DND-41 (cell line): ENCODE results near the gene BCS1L.
A peak's percentile ranks its signal among the peaks of the same experiment; 100 is the strongest.

ENCODE experiments used
- ATAC-seq: fragments of 200-7000 bp; cut with Tn5 transposase; 3 replicates; pipeline ENCODE4 v1.9.1; 2021; ENCODE audit warnings: low read depth; ENCODE audit not compliant: insufficient read depth
- DNase-seq: peaks from one replicate; pipeline ENCODE4 v3.0.0-alpha.2; 2020
- H2AFZ ChIP-seq: 2 replicates; pipeline ENCODE4 v1.6.0; 2012; ENCODE audit warnings: low read depth, low read length
- H3K27ac ChIP-seq: 2 replicates; pipeline ENCODE4 v1.5.1; 2012; ENCODE audit warnings: low read length, inconsistent platforms
- H3K27me3 ChIP-seq: fragments of 200-600 bp; sonication (generic); 2 replicates; pipeline ENCODE4 v1.6.0; 2012; ENCODE audit warnings: low read length, mild to moderate bottlenecking, inconsistent platforms; ENCODE audit not compliant: insufficient read depth, poor library complexity
- H3K36me3 ChIP-seq: 2 replicates; pipeline ENCODE4 v1.5.1; 2012; ENCODE audit warnings: low read length, inconsistent platforms; ENCODE audit not compliant: insufficient read depth
- H3K4me1 ChIP-seq: 2 replicates; pipeline ENCODE4 v1.5.1; 2012; ENCODE audit warnings: mild to moderate bottlenecking, low read length; ENCODE audit not compliant: insufficient read depth
- H3K4me2 ChIP-seq: 2 replicates; pipeline ENCODE4 v1.6.0; 2012; ENCODE audit warnings: mild to moderate bottlenecking, moderate library complexity, low read length, inconsistent platforms; ENCODE audit not compliant: insufficient read depth
- H3K4me3 ChIP-seq, 2 experiments: fragments of 200-600 bp in 1 of 2; shearing (Covaris generic) in 1 of 2; 2 replicates each; pipeline ENCODE4 v1.5.1; 2012 to 2016; ENCODE audit warnings: inconsistent platforms in 2 of 2, low read length in 2 of 2, mild to moderate bottlenecking in 2 of 2, low read depth in 1 of 2, moderate library complexity in 1 of 2
- H3K79me2 ChIP-seq: 2 replicates; pipeline ENCODE4 v1.6.0; 2012; ENCODE audit warnings: low read length, inconsistent platforms; ENCODE audit not compliant: insufficient read depth
- H3K9ac ChIP-seq: 2 replicates; pipeline ENCODE4 v1.6.0; 2012; ENCODE audit warnings: low read depth, mild to moderate bottlenecking, inconsistent platforms, low read length, moderate library complexity
- H3K9me3 ChIP-seq: 2 replicates; pipeline ENCODE4 v1.5.1; 2012; ENCODE audit warnings: low read length, moderate library complexity, mild to moderate bottlenecking, inconsistent platforms; ENCODE audit not compliant: insufficient read depth, severe bottlenecking
- H4K20me1 ChIP-seq: 2 replicates; pipeline ENCODE4 v1.6.0; 2012; ENCODE audit warnings: low read length; ENCODE audit not compliant: insufficient read depth
- CTCF ChIP-seq: IDR thresholded peaks from 2 replicates; pipeline ENCODE4 v1.5.1; 2012; ENCODE audit warnings: borderline replicate concordance, low read length, moderate library complexity, mild to moderate bottlenecking; ENCODE audit not compliant: poor library complexity, severe bottlenecking; ENCODE audit errors: extremely low read depth
- EZH2 ChIP-seq: IDR thresholded peaks from 3 replicates; pipeline ENCODE4 v1.6.1; 2012; ENCODE audit warnings: borderline replicate concordance, low read depth, mild to moderate bottlenecking, moderate library complexity, low read length, inconsistent platforms; ENCODE audit not compliant: severe bottlenecking

The BCS1L gene

GRCh38 chr2:218658671-218659257 is 719 bp upstream of the BCS1L start:
- H3K79me2 ChIP-seq, result peaks cover 39% of the 10 kb centered on the region
- no peaks in the 10 kb centered on the region for H3K27me3 ChIP-seq
- peak; percentile 4; the same call in 2 of the 3 replicates for ATAC-seq
- peak overlapping the region; percentile 74 for H3K9ac ChIP-seq
- H3K27ac ChIP-seq, result peak overlapping the region; percentile 74
- H3K4me2 ChIP-seq, result peak overlapping the region; percentile 94
- peaks cover 41% of the 10 kb centered on the region for H3K4me1 ChIP-seq
- peaks cover 70% of the 10 kb centered on the region for H3K36me3 ChIP-seq
- H2AFZ ChIP-seq, result peak overlapping the region; percentile 92
- H3K4me3 ChIP-seq, result peak overlapping the region; percentile 77 to 81
- TF ChIP-seq EZH2 (no peak), CTCF (peak; percentile 67)
- H4K20me1 ChIP-seq, result no peaks in the 10 kb centered on the region; the same call in 1 of the 2 replicates
- H3K9me3 ChIP-seq, result no peaks in the 10 kb centered on the region
- peak; percentile 41 for DNase-seq

- no peaks in the 10 kb centered on the region; the same call in 1 of the 2 replicates for H4K20me1 ChIP-seq
- peaks cover 39% of the 10 kb centered on the region for H3K79me2 ChIP-seq
- H3K27ac ChIP-seq, result peak overlapping the region; percentile 74
- H3K36me3 ChIP-seq, result peaks cover 71% of the 10 kb centered on the region
- H3K27me3 ChIP-seq, result no peaks in the 10 kb centered on the region
- TF ChIP-seq EZH2 (no peak), CTCF (no peak)
- H3K9me3 ChIP-seq, result no peaks in the 10 kb centered on the region
- peak overlapping the region; percentile 94 for H3K4me2 ChIP-seq
- no peak for DNase-seq
- peak overlapping the region; percentile 92 for H2AFZ ChIP-seq
- peak overlapping the region; percentile 77 to 81; a peak in 3 of 4 replicates for H3K4me3 ChIP-seq
- H3K4me1 ChIP-seq, result peaks cover 41% of the 10 kb centered on the region
- no peak for ATAC-seq
- peak overlapping the region; percentile 74 for H3K9ac ChIP-seq
Observed at GRCh38 chr2:218659988-218660358, 490 bp downstream of the BCS1L start.

GRCh38 chr2:218662377-218662776 is 2.9 kb downstream of the BCS1L start:
- ATAC-seq (no peak), DNase-seq (no peak)
- peaks cover 34% of the 10 kb centered on the region for H3K79me2 ChIP-seq
- H3K9me3 ChIP-seq, result no peaks in the 10 kb centered on the region
- peaks cover 32% of the 10 kb centered on the region for H3K4me1 ChIP-seq
- H3K36me3 ChIP-seq, result peaks cover 64% of the 10 kb centered on the region
- peaks cover 3% of the 10 kb centered on the region for H4K20me1 ChIP-seq
- H3K27me3 ChIP-seq, result no peaks in the 10 kb centered on the region
- H3K4me3 ChIP-seq, result no peak overlapping the region
- no peak overlapping the region for H3K4me2 ChIP-seq
- H3K9ac ChIP-seq, result no peak overlapping the region
- H3K27ac ChIP-seq, result no peak overlapping the region
- H2AFZ ChIP-seq, result no peak overlapping the region
- TF ChIP-seq CTCF (no peak), EZH2 (no peak)
